Stimulated activated CD4-positive, alpha-beta T cell treated with anti-CD3 and anti-CD28 coated beads, TNF-alpha, amount 100 ng/mL, for 1 hour (primary cell): ENCODE data around the gene CA12.

Source experiments
- DNase-seq, 3 donors: peaks; one replicate each; pipeline ENCODE4 v3.0.0-alpha.2; 2020; ENCODE audit warnings: low read depth in 3 of 3, low spot score in 1 of 3

The CA12 gene

DNA sequence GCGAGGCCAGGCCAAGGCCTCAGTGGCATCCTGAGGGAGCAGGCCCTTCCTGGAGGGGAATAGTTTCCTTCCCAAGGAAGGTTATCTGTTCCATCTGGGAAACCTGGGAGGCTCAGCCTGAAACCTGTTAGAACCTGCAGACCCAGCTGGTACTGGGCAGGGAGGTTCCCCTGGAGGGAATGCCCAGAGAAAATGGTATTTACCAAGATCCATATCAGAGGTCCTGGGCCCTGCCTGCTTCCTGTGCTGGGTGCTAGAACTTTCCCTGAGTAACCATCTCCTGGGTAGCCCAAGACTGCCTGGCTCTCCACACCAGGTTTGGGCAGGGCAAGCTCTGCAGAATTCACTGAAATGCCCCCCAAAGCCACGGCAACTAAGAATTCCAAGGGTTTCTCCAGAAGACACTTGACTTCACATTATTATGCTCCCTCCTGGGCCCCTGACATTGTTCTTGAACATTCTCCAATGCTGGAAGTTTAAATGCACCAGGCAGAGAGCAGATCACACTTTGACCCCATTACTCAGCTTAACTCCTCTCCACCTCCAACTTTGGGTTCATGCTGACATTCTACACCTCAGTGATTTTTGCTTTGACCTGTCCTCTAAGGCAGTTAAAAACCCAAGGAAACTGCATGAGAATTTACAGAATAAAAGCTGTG is 2.0 kb downstream of the CA12 start:
- no peak for DNase-seq

GRCh38 chr15:63378946-63379345 is 2.7 kb downstream of the CA12 start:
- no peak for DNase-seq

GRCh38 chr15:63374686-63375520 is 6.7 kb downstream of the CA12 start:
- DNase-seq, result no peak

DNA sequence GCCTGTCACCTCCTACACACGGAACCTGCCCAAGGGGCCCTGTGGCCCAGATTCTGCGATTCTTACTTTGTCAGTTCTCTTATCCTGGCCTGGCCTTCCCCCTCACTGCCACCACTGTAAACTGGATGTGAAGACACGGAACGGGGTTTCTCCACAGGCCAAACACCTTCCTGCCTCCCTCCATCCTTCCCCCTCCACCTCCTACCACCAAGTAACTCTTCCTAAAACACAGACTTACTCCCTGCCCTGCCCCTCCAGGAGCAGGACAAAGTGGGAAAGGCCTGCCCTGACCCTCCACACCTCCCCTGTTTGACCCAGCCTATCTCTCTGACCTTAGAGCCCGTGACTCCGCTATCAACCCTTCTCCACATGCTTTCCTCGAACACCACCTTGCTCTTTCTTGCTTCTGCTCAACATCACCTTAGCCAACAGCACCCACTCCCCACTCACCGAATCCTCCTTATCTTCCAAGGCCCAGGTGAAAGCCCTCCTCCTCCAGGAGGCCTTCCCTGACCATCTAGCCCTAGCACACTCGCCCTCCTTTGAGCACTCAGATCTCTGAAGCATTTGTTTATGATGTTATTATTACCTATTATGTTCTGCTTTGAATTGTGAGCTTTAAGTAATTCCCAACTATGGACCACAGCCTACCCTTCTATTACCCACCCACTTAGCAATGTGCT is 7.6 kb downstream of the CA12 start:
- DNase-seq, result no peak

GRCh38 chr15:63373330-63373729 is 8.3 kb downstream of the CA12 start:
- no peak for DNase-seq

- DNase-seq, result no peak
Observed at GRCh38 chr15:63372753-63373152, 8.9 kb downstream of the CA12 start.

DNA sequence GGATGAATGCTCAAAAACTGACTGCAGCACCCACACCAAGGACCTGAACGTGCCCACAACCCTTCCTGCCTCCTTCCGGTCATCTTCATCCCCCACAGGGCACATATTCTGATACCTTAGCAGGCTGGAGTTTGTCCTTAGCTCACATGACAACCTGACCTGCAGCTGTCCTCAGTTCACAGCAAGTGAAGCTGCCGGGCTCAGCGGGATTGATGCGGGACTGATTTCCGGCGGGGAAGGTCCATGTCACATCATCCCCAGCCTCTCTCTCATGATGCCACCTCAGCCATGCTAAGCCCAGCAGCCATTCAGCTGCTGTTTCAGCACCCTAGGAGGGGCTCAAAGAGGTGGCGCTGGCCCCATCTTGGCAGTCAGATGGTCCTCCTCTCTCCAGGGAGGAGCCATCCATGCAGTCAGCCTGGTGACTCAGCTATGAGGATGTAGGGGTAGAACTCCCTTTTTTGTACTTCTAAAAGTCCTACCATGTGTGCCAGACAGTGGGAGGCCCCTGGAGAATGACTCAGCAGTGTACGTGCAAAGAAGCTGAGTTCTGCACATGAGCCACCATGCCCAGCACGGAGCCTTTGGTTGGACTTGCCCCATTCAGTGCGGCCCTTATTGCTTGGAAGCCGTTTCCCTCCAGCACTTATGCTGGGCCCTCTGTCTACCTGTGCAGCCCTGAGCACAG is 9.5 kb downstream of the CA12 start:
- DNase-seq, result no peak

DNA sequence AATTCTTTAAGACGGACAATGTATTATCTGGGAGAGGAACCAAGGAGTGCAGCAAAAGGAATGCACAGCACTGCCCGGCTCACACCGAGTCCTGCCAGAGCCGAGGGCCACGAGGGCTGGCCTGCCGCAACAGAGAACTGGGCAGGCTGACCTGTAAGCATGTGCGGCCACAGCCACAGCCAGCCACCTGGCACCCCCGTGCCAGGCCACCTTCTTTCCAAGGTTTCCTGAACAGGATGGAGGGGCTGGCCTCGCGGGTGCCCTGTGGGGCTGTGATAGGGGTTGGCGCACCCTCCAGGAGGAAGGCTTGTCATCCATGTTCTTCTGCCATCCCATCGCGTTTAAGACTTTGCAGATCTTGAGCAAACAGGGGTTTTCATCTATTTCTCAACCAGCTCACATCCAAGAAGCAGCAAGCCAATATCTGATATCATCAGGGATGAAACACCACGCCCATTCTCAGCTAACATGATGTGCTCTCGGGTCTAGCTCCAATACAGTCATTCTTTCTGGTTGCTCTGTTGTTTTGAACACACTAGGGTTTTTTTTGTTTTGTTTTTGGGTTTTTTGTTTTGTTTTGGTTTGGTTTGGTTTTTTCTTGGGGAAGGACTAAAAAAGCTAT is 10.2 kb downstream of the CA12 start:
- no peak for DNase-seq

- DNase-seq, result no peak
Observed at GRCh38 chr15:63370764-63371163, 10.9 kb downstream of the CA12 start.

DNA sequence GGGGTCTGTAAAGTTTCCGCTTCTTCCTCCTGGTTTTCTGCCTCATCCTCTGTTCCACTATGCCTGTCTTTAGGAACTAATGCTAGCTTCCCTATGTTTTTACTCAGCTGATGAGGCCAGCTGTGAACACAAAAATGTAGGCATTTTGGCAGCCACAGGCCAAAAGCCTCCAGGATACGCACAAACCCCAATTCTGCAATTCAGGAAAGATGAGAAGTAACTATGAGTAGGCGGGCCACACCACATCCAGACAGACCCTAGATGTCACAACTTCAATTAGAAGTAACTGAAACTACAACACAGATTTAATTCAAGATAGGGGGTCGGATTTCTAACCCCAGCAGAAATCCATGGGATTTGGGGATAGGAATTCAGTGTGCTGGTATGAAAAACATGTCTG is 11.9 kb downstream of the CA12 start:
- DNase-seq, result no peak

DNA sequence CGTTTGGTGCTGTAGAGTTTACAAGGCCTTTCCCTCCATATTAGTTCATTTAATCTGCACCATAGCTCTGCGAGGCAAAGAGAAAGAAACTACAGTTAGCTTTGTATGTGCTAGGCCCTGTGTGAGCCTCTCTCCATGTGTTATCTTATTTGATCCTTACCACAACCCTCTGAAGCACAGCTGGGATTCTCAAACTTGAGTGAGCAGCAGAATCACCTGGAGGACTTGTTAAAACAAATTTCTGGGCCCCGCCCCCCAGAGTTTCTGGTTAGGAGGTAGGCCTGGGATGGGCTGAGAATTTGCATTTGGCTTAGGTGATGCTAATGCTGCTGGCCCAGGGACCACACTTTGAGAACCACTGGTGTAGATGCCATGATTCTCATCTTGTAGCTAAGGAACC is 12.3 kb downstream of the CA12 start:
- DNase-seq, result no peak

DNA sequence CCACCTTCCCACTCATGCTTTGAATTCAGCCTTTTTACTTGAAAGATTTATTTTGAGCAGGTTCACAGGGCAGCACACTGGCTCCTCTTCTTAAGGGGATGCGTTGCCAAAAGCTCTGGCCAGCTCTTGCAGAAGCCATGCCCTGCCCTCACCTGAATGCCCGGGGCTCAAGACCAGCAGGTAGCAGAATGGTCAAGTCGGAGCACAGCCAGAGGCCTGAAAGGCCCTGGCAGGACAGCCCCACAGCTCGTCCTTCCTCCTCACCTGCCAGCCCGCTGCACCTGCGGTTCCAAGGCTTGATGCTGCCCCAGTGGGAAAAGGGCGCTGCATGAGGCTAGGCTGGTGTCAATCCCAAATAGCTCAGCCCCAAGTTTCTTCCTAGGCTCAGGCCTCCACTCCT is 13.1 kb downstream of the CA12 start:
- no peak for DNase-seq

DNA sequence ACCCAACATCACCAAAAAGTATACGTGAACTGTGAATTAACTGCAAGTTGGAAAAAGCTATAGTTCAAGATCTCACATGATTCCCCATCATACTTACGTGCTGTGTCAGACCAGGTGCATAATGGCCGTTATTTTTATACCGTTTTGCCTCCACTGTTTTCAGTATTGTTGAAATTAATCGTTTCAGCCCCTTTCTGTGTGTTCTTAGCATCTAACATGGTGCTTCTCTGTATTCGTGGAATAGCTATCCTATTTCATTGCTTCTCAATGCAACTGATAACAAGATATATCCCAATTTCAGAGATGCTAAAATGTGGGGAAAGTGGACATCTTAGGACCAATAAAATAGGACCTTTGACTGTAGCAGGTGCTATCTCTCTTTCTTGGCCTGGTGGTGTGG is 13.7 kb downstream of the CA12 start:
- DNase-seq, result no peak

DNA sequence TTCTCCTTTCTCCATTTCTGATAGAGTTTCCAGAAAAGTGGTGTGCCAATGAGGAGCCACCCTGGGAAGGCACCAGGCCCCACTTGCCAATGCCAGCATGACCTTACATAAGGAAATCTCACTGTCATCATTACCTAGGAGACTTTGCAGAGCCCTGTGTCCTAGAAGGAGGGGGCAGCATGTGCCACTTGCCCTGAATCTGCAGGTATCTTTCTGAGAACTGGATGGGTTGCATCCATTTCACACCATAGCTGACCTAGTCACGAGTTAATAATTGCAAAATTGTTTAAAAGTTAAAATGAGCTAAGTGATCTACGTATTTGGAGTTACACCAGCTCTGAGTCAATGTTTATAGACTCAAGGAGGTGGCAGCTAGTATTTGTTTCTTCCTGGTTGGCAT is 14.3 kb downstream of the CA12 start:
- DNase-seq, result no peak

DNA sequence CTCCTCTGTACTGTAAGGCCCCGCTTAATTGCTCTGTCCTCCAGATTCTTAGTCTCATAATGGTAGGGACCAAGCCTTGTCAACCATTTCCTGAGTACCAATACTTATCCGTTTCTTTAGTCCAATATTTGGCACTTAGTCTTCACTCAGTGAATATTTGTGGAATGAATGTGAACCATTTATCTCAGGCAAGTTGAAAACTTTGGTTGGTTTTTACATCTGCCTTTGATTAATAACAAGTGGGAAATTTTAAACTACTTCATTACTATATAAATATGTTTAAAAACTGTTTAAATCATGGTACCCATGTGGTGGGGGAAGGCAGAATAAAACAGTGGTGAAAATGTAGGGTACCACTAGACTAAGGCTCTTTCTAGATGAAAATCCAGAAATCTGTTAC is 15.2 kb downstream of the CA12 start:
- no peak for DNase-seq

- DNase-seq, result no peak
Observed at GRCh38 chr15:63365273-63365680, 16.4 kb downstream of the CA12 start.

DNA sequence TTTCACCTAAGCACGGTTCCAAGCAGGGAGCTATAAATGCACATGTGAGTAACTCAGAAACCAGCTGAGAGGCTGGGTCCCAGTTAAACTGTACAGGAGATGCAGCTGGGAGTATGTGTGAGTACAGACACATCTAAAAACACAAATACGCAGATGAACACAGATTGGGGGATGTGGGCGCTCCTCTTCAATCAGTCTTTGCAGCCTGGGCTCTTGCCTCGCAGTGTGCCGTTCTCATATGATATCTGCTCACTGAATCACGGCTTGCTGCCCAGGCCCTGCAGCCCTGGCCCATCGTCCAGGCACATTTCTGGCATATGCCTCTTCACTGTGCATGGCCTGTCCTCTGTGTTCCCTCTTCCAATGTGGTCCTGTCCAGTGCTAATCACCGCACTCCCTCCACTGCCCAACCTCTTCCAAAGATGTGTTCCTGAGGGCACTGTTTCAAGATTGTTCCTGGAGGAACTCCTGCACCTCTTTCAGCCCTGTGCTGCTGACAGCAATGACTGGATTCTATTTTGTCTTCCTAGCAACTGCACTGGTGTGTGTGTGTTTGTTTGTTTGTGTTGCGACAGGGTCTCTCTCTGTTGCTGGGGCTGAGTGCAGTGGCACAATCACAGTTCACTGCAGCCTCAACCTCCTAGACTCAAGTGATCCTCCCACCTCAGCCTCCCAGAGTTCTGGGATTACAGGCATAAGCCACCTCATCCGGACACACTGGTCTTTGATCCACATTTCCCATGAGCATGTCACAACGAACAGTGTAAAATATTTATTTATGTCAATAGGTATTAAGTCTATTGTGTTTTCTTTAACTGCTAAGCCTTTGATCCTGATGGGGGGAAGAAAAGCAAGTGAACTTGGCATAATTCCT is 17.0 kb downstream of the CA12 start:
- no peak for DNase-seq

DNA sequence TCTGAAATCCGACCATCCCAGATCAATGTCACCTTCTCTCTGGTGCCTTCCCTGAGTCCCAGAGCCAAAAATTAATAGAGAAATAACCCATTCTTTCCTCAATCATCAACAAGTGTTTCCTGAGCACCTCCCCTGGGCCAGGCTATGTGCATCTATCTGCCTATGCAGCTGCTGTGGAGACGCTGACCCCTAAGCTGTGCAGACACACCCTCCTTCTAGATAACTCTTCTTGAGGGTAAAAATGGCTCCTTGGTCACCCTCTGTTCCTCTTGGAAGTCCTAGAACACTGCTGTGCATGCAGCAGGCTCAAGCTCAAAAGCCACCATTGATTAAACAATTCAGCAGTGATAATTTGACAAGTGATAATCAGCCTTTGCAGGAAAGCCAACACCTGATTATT is 18.4 kb downstream of the CA12 start:
- no peak for DNase-seq

GRCh38 chr15:63362885-63363284 is 18.8 kb downstream of the CA12 start:
- no peak for DNase-seq

GRCh38 chr15:63362196-63362595 is 19.4 kb downstream of the CA12 start:
- DNase-seq, result no peak
